Measurements from ENCODE around the gene CDC20.
A peak's percentile ranks its signal among the peaks of the same experiment; 100 is the strongest.

Gene CDC20

GRCh38 chr1:43358746-43359693, at the start of gene CDC20:
Gene CDC20 (plus strand): TSS chr1:43358981. CDS start chr1:43359216, 235 bp downstream.
- peak; percentile 97 for DNase-seq

GRCh38 chr1:43309405-43310025, 49.3 kb upstream of the CDC20 start:
- DNase-seq: no peak

GRCh38 chr1:43311521-43311920, 47.3 kb upstream of the CDC20 start:
- no peak for DNase-seq

- DNase-seq: no peak
These were observed 46.6 kb upstream of the CDC20 start for GRCh38 chr1:43312212-43312623.

GRCh38 chr1:43312663-43313515, 45.9 kb upstream of the CDC20 start:
- DNase-seq: no peak

- no peak for DNase-seq
These were observed 45.0 kb upstream of the CDC20 start for GRCh38 chr1:43313771-43314170.

- no peak for DNase-seq
These were observed 44.5 kb upstream of the CDC20 start for GRCh38 chr1:43314233-43314632.

GRCh38 chr1:43315481-43315880, 43.3 kb upstream of the CDC20 start:
- no peak for DNase-seq

GRCh38 chr1:43315963-43316737, 42.6 kb upstream of the CDC20 start:
- DNase-seq: no peak

GRCh38 chr1:43316738-43317520, 41.9 kb upstream of the CDC20 start:
- no peak for DNase-seq

- no peak for DNase-seq
These were observed 40.8 kb upstream of the CDC20 start for GRCh38 chr1:43317817-43318471.

- DNase-seq: no peak
These were observed 40.0 kb upstream of the CDC20 start for GRCh38 chr1:43318831-43319230.

- no peak for DNase-seq
These were observed 39.5 kb upstream of the CDC20 start for GRCh38 chr1:43319288-43319687.

- DNase-seq: no peak
These were observed 39.0 kb upstream of the CDC20 start for GRCh38 chr1:43319766-43320165.

- DNase-seq: no peak
These were observed 37.4 kb upstream of the CDC20 start for GRCh38 chr1:43321331-43321891.

GRCh38 chr1:43322506-43322905, 36.3 kb upstream of the CDC20 start:
- no peak for DNase-seq

- no peak for DNase-seq
These were observed 34.0 kb upstream of the CDC20 start for GRCh38 chr1:43324810-43325209.

- no peak for DNase-seq
These were observed 33.4 kb upstream of the CDC20 start for GRCh38 chr1:43325381-43325780.

- DNase-seq: no peak
These were observed 31.1 kb upstream of the CDC20 start for GRCh38 chr1:43327549-43328292.

Data from NCI-H446 treated with DMSO at 0.1 percent for 48 hours (cell line).